Body of pancreas (tissue), 4 donors: ENCODE data around the gene SLC16A12. TPM values are rescaled to one million over a fixed set of nuclear protein-coding genes. Genes with fewer than 3 reads are reported as not detected.

Source experiments
- ATAC-seq: fragments of 150-250 bp; one replicate; pipeline ENCODE4 v1.9.1; 2016
- DNase-seq, 4 donors: peaks; one replicate each; pipeline ENCODE4 v3.0.0-alpha.2; 2019
- H3K27ac ChIP-seq, 4 donors: fragments of 200-600 bp; sonication (generic); 1 replicate in 3 of 4; 2 replicates in 1 of 4; pipeline versions ENCODE4 v1.5.1 to v1.6.1; 2016 to 2019; ENCODE audit warnings: mild to moderate bottlenecking in 1 of 4, mixed read lengths in 1 of 4, moderate library complexity in 1 of 4
- H3K27me3 ChIP-seq, 2 donors: fragments of 200-600 bp; sonication (generic); one replicate each; pipeline ENCODE4 v1.6.0; 2016; ENCODE audit warnings: mild to moderate bottlenecking in 1 of 2
- H3K36me3 ChIP-seq, 2 donors: fragments of 200-600 bp; sonication (generic); replicated peaks in 1 of 2; 2 replicates each; pipeline ENCODE4 v1.5.1; 2016; ENCODE audit warnings: low read depth in 2 of 2; ENCODE audit not compliant: insufficient read depth in 1 of 2
- H3K4me1 ChIP-seq: fragments of 200-600 bp; sonication (generic); one replicate; pipeline ENCODE4 v1.6.0; 2016
- H3K4me3 ChIP-seq, 2 donors: fragments of 200-600 bp; sonication (generic); 1 replicate in 1 of 2; 2 replicates in 1 of 2; pipeline ENCODE4 v1.5.1; 2016 to 2019
- H3K9me3 ChIP-seq, 3 donors: fragments of 200-600 bp; sonication (generic); 1 replicate in 2 of 3; 2 replicates in 1 of 3; pipeline ENCODE4 v1.5.1; 2016
- POLR2A ChIP-seq, 3 donors: fragments of 450-650 bp; IDR thresholded peaks; one replicate each; pipeline ENCODE4 v1.6.1; 2016; ENCODE audit warnings: antibody characterized with exemption in 3 of 3, mild to moderate bottlenecking in 2 of 3
- WGBS, 2 donors: methylation state at CpG; one replicate each; pipeline ENCODE4 v1.1.5; 2017; 5-methylcytosine and 5-hydroxymethylcytosine counted together
- intact Hi-C: fragments of 100-400 bp; cut with DNase I; formaldehyde crosslinking; loops from one replicate; pipeline ENCODE4 v1.15.1; 2023
- total RNA-seq, 2 donors: library from RNA; depleted of rRNA; stranded (reverse); fragments of >200 nt; gene quantifications; one replicate each; pipeline ENCODE4 v1.1.0, GENCODE V29; 2016
- TF ChIP-seq, protein P1 (sequence below), 7 experiments: fragments of 450-650 bp in 4 of 7; fragments of 200-600 bp in 3 of 7; sonication (generic) in 3 of 7; IDR thresholded peaks; one replicate each; pipeline ENCODE4 v1.5.1; 2016 to 2019; ENCODE audit warnings: antibody characterized with exemption in 7 of 7

SLC16A12 gene
- total RNA-seq, 2 donors from 2014 or later = 19.5 to 26.7 TPM

DNA sequence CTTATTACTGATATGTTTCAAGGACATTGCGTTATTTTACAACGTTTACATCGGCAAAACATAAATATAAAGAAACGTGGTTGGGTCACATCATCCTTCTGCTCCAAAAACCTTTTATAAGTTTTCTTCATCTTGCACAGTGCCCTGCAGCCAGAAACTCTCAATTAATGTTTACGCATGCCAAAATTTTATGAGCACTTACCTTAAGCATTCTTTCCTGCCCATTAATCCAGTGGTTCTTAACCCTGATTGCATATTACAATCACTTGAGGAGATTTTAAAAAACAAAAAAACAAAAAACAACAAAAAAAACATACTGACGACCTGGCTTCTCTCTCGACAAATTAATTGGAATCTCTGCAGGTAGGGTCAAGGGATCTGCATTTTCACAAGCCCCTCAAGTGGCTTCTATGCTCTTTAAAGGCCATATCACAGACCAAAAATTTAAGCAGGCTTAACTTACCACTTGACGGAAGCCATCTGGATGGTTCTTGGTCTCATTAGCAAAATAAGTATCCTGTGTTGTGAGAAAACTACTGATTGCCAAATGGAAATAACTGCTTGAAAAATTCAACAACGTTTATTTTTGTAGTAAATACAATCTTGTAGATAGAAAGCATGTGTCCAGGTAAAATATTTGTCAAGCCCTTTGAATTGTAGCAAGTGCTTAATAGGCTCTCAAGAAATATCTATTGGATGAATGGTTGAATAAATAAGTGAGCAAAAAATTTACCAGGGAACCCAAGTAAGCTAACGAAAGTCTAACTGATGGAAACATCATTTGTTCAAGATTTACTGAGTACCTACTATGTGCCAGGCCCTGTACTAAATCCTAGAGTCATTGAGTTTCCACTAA is 30.9 kb upstream of the SLC16A12 start:
- Histone ChIP-seq H3K36me3 (no peaks in the 10 kb centered on the region), H3K9me3 (no peaks in the 10 kb centered on the region), H3K4me3 (no peak overlapping the region), H3K27ac (no peak overlapping the region), H3K27me3 (no peaks in the 10 kb centered on the region), H3K4me1 (no peaks in the 10 kb centered on the region)
- intact Hi-C loops = no loop called here
- DNase-seq (no peak), ATAC-seq (no peak)
- WGBS, 2 donors = 54 to 56% methylated on average over 10 of the region's 10 CpGs
- no peak for TF ChIP-seq POLR2A (IDR thresholded peaks at IDR 0.05)
- TF ChIP-seq, protein P1, sequence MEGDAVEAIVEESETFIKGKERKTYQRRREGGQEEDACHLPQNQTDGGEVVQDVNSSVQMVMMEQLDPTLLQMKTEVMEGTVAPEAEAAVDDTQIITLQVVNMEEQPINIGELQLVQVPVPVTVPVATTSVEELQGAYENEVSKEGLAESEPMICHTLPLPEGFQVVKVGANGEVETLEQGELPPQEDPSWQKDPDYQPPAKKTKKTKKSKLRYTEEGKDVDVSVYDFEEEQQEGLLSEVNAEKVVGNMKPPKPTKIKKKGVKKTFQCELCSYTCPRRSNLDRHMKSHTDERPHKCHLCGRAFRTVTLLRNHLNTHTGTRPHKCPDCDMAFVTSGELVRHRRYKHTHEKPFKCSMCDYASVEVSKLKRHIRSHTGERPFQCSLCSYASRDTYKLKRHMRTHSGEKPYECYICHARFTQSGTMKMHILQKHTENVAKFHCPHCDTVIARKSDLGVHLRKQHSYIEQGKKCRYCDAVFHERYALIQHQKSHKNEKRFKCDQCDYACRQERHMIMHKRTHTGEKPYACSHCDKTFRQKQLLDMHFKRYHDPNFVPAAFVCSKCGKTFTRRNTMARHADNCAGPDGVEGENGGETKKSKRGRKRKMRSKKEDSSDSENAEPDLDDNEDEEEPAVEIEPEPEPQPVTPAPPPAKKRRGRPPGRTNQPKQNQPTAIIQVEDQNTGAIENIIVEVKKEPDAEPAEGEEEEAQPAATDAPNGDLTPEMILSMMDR (IDR thresholded peaks at IDR 0.05) = no peak

GRCh38 chr10:89565180-89565579 is 29.8 kb upstream of the SLC16A12 start:
- Histone ChIP-seq H3K27ac (no peak overlapping the region), H3K36me3 (no peaks in the 10 kb centered on the region), H3K4me3 (no peak overlapping the region), H3K27me3 (no peaks in the 10 kb centered on the region), H3K4me1 (no peaks in the 10 kb centered on the region), H3K9me3 (no peaks in the 10 kb centered on the region)
- WGBS, 2 donors = 53 to 64% methylated on average over 1 of the region's 1 CpG
- DNase-seq (no peak), ATAC-seq (no peak)
- intact Hi-C loops = no loop called here
- no peak for TF ChIP-seq POLR2A (IDR thresholded peaks at IDR 0.05)
- TF ChIP-seq, protein P1 (IDR thresholded peaks at IDR 0.05) = no peak

GRCh38 chr10:89563861-89564478 is 28.6 kb upstream of the SLC16A12 start:
- no peak overlapping the region for H3K27ac ChIP-seq
- no peaks in the 10 kb centered on the region for H3K9me3 ChIP-seq
- H3K36me3 ChIP-seq = no peaks in the 10 kb centered on the region
- no peak overlapping the region for H3K4me3 ChIP-seq
- WGBS, 2 donors = 9 to 10% methylated on average over 2 of the region's 2 CpGs
- no peaks in the 10 kb centered on the region for H3K4me1 ChIP-seq
- ATAC-seq (peak; percentile 79), DNase-seq (peak in 1 of 4 donors; percentile 40)
- no peaks in the 10 kb centered on the region for H3K27me3 ChIP-seq
- intact Hi-C loops = loop anchor here (5.0 kb wide), 1 partner anchor 137 kb away; no protein-coding TSS in a partner anchor
- no peak for TF ChIP-seq POLR2A (IDR thresholded peaks at IDR 0.05)
- TF ChIP-seq, protein P1 (IDR thresholded peaks at IDR 0.05) = peak; percentile 65 to 92 (median 84)

- DNase-seq = no peak
- ATAC-seq = no peak
- no peak for TF ChIP-seq POLR2A (IDR thresholded peaks at IDR 0.05)
- TF ChIP-seq, protein P1 (IDR thresholded peaks at IDR 0.05) = no peak
- Histone ChIP-seq H3K27me3 (no peaks in the 10 kb centered on the region), H3K9me3 (no peaks in the 10 kb centered on the region), H3K4me3 (no peak overlapping the region), H3K36me3 (no peaks in the 10 kb centered on the region), H3K4me1 (no peaks in the 10 kb centered on the region), H3K27ac (no peak overlapping the region)
- 91 to 93% methylated on average over 3 of the region's 3 CpGs for WGBS, 2 donors
- intact Hi-C loops = loop anchor here (5.0 kb wide), 1 partner anchor 136 kb away; no protein-coding TSS in a partner anchor
These were observed 27.9 kb upstream of the SLC16A12 start for GRCh38 chr10:89563311-89563710.
